GM21528 (cell line): Measurements from ENCODE around the gene TMEM181.

ENCODE experiments used
- ATAC-seq: cut with Tn5 transposase; IDR thresholded peaks from one replicate; pipeline ENCODE4 v1.9.1; 2021; ENCODE audit warnings: mild to moderate bottlenecking, moderate library complexity; ENCODE audit not compliant: unreplicated experiment, low FRiP score

TMEM181 gene

DNA sequence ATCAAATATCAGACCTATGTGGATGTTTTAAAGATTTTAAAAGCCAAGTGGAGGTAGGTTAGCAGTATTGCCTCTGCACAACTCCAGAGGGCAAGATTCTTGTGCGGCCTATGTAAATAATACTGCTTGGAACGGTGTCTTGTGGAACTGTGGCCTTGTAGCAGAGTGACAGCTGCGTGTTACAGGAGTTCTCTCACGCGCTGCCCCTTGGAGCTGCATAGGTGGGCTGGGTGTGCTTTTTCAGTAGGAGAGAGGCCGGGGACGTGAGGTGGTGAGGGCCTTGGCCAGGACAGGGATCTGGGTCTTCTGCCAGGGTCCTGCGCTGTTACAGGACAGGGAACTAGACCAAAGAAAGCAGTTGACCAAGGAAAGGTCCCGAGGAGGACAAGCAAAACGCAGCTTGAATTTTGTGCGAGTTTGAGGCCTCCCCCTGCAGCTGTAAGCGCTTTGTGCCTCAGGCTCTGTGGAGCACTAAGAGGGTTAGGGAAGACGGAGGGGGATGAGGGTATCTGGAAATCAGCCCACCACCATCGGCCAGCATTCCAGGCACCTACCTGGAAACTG lies 1.5 kb downstream of the TMEM181 start:
- no peak for ATAC-seq

DNA sequence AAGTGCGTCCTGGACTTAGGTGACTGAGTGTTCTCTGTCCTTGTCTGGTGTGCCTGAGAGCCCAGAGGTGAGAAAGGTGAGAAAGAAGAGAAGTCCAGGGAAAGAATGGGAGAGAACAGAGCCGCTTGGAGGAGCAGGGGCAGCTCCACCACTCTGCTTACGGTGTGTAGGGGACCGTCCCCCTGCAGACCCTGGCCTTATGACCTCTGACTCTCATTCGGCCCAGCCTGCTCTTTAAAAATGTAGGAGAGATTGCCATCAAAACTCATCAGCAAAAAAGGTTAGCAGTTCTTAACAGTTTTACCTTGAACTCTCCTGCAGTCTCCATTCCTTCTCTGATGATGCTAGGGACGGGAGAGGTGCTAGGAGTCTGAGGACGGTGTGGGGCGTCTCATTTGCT lies 2.0 kb downstream of the TMEM181 start:
- ATAC-seq: no peak

DNA sequence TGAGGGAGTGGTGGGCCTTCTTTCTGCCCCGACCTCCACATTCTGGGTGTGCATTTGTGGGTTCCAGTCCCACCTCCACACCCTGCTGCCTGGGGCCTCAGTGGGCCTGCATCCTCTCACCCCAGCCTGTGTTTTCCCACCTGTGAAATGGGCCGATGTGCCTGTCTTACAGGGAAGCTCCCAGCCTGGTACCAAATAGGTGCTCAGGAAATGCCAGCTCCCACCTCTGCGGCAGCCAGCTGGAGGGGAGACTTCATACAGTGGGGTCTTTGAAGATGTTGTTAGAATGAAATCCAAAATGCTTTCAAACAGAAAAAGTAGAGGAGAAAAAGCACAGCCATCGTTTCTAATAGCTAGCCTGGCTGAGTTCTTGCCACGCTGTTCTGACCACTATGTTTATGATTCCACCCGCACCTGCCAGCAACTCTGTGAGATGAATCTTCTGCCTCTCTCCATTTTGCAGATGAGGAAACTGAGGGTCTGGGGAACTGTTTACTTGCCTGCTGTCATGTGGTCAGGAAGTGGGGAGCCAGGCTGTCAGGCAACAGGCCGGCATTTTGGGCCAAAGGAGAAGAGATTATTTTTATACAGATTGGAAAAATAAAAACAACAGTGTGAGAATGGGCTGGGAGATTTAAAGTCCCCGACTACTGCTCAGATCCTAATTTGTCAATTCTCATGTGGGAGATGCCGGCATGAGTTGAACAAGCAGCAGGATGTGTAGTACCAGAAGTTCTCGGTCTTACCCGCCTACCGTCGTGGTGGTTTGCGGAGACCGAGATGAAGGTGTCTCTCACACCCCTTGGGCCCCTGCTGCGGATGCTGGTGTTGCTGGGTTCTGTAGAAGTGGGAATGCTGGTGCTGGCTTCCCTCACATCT lies 4.6 kb downstream of the TMEM181 start:
- no peak for ATAC-seq

DNA sequence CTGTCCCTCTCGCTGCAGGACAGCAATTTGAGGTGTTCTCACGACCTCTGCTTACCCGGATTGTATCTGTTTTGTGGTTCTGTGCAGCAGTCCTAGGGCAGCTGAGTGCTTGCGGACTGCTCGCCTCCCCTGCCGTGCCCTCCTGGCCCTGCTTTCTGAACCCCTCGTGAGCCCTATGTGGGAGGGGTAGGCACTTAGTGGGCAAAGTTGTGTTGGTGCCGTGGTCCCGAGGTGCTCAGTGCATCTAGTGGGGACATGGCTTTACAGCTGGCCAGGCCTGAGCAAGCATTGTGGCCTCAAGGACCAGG lies 5.2 kb downstream of the TMEM181 start:
- ATAC-seq: no peak

DNA sequence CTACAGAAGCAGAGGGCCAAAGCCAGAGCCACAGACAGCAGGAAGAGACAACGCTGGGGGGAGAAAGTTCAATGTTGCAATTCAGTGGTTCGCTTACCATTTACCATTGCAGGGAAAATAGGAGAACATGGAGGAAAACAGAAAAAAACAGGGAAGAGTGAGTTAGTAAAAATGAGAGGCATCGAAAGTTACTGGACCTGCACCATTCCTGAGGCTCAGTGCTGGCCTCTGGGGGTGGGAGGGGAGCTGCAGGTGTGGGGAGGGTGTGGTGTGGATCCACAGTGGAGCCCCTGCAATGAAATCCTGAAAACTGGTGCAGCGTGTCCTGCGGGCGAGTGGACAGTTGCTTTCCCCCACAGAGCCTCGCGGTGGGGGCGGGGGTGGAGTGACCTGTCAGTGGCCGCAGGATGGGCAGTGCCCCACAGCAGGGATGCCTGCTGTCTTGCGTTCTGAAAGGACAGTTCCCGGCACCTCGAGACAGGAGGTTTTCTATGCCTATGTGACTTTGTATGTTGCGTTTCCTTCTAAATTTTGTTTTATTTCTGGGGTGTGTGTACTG lies 5.7 kb downstream of the TMEM181 start:
- no peak for ATAC-seq

DNA sequence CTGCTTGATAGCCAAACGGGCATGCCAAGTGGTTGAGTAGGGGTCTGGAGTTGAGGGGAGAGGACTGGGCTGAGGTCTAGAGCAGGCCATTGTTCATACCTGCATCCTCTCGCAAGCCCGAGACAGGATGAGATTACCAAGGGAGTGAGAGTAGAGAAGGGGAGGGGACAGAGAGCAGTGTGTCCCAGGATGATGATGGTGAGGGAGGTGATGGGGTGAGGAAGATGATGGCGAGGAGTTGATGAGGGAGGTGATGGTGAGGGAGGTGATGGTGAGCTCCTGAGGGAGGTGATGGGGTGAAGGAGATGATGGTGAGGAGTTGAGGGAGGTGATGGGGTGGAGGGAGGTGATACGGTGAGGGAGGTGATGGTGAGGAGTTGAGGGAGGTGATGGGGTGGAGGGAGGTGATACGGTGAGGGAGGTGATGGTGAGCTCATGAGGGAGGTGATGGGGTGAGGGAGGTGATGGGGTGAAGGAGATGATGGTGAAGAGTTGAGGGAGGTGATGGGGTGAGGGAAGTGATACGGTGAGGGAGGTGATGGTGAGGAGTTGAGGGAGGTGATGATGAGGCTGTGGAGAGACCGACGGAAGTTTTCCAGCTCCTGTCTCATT lies 6.4 kb downstream of the TMEM181 start:
- no peak for ATAC-seq

DNA sequence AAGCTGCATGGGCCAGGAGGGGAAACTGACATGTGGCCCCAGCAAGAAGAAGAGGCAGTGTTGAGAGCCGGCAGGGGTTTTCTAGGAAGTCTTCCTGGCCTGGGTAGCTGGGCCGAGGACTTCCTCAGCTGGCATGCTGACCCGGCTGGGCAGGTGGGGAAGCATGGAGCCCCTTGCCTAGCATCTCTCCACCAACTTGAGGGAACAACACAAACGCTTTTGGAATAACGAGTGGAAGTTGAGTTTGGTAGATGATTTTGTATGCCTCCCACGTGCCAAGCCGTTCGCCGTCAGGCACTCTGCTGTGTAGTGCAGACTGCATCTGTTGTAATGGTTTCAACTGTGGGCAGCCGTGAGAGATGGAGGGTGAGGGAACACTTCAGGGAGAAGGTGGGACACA lies 7.3 kb downstream of the TMEM181 start:
- no peak for ATAC-seq

DNA sequence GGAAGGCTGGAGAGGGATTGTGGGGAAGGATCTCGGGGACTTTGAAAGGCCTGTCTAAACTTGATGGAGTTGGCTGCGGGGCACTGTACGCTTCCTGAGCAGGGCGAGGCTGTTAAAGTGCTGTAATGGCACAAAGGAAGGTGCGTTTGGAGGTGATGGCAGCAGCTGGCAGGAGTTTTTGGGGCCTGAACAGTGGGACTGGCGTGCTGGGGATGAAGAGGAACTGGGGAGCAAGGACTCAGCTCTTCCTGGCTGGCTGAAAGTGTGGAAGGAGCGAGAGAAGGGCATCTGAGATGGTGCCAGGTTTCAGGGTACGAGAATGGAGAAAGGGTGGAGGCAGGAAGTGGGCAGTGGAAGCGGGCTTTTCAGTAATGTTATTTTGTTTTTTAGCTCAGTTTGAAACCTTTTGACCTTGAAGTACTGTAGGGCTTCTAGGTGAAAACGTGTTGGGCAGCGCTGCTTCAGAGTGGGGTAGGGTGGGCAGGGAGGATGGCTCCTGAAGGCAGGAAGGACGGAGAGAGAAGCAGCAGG lies 8.0 kb downstream of the TMEM181 start:
- no peak for ATAC-seq

DNA sequence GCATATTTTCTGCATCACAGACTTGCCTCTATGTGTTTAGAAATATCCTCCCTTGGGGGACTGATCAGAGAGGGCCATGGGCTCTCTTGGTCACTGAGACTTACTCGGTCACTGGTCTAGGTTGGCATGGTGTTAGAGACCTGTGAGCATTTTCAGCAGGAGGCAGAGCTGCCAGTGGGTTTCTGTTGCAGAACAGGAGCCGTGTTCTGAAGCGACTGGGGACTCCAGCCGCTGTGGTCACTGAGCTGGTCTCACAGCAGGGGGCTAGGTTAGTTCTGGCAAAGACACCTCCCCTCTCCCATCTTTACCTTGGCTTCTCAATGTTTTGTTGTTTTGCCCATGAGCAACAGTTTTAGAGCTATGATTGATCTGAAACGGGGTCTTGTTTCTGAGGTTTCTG lies 8.7 kb downstream of the TMEM181 start:
- no peak for ATAC-seq

DNA sequence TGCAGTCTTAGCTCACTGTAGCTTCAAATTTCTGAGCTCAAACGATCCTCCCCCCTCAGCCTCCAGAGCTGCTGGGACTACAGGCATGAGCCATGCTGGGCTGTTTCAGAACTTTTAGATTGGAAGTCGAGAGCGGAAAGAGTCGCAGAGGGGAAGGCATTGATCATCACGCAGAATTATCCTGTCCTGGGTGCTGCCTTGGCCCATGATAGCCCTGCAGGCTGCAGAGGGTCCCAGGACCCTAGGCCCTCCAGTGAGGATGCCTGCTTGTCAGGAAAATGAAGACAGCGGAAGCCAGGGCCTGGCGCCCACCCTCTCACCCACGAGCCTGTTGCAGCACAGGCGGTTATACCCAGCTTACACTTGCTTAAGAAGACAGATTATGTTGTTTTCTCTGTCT lies 9.1 kb downstream of the TMEM181 start:
- no peak for ATAC-seq

DNA sequence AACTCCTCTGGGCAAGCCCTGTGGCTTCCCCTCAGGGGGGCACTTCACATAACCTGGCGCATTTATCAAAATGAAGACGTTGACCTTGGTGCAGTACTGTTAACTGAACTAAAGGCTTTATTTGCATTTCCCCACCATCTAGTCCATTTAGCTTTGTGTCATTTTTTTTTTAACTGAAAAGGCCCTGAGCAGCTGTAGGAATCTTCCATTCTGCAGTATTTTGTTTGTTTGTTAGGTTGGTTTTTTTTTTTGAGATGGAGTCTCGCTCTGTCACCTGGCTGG lies 10.7 kb downstream of the TMEM181 start:
- ATAC-seq: no peak

DNA sequence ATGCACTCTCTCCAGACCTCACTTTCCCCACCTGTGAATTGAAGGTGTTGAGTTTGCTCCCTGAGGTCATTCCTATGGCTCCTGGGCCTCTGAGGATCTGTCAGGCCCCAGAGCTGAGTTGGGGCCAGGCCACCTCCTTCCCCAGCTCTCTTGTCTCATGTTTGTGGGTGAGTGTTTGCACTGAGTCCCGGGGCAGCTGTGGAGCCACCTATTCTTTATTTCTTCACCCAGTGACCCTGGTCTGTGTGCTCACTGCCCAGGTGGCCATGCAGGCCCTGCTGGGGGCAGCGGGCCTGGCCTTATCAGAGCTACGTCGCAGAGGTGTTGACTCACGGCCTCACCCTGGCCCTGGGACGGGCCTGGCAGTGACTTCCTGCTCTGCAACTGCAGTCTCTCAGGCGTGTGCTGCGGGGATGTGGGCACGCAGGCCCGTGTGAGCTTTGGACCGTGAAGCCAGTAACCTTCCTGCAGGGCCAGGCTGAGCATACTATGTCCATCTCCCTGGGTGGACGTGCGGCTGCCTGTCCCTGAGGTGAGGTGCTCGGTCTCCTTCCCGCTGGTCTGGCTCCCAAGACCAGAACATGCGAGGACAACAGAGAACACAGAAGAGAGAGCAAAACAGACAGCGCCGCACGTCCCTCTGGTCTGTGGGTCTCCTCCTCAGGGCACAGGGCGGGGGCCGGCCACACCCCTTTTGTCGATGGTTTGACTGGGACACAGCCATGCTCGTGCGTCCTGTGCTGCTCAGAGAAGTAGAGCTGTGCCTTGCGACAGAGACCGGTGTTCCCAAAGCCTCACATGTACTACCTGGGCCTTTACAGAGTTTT lies 12.1 kb downstream of the TMEM181 start:
- no peak for ATAC-seq

DNA sequence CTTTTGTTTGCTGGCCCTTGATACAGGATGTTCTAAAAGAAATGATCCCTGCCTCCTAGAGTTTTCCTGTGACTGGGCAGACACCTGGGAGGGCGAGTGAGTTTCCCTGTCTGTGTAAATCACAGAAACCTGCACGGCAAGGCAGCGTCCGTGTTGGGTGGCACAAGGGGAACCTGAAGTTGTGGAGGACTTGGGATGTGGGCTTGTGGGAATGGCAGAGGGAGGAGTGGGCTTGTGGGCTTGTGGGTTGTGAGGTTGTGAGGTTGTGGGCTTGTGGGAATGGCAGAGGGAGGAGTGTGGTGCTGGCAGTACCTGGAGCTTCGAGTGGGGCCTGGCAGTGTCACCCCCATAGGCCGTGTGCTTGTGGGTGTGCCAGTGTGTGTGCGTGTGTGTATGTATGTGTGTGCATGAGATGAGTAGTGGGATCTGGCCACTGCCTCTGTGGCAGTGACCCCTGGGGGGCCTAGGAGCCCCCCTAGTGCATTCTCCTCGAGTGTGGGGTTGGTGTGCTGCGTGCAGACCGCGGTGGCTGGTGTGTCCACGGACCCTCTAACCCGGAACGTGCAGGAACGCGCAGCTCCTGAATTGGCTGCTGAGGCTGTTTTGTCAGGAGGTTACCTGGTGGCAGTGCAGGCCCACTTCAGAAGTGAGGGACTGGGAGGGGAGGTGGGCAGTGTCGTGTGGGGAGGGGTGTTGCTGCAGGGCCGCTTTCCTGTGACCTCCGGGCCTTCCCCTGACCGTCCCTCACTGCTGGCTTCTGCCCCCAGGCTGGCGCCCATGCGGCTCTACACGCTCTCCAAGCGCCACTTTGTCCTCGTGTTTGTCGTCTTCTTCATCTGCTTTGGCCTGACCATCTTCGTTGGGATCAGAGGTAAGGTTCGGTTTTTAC lies 13.0 kb downstream of the TMEM181 start:
- no peak for ATAC-seq

DNA sequence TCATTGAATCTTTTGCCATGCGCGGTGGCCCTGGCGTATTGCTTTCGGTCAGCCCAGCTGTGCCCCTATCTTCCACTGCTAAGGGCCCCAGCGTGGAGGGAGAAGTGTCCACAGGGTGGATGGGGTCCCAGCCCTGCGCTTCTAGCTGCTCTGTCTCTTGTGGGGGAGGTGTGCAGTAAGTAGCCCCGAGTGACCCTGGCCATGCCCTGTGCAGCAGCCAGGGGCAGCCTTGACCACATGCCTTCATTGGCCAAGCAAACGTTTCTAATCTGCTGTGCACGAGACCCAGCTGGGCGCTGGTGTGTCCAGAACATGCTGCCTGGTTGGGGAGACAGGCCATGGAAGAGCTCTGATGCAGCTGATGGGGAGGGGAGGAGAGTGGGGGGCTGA lies 13.6 kb downstream of the TMEM181 start:
- ATAC-seq: no peak

DNA sequence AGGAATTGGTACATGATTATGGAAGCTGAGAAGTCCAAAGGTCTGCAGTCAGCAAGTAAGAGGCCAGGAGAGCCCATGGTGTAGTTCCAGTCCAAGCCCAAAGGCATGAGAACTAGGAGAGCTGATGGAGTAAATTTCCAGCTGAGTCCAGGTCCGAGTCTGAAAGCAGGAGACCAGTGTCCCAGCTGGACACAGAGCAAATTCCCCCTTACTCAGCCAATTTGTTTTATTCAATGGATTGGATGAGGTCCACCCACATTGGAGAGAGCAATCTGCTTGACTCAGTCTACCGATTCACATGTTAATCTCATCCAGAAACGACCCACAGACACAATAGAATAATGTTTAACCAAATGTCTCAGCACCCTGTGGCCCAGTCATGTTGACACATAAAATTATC lies 14.9 kb downstream of the TMEM181 start:
- ATAC-seq: no peak

DNA sequence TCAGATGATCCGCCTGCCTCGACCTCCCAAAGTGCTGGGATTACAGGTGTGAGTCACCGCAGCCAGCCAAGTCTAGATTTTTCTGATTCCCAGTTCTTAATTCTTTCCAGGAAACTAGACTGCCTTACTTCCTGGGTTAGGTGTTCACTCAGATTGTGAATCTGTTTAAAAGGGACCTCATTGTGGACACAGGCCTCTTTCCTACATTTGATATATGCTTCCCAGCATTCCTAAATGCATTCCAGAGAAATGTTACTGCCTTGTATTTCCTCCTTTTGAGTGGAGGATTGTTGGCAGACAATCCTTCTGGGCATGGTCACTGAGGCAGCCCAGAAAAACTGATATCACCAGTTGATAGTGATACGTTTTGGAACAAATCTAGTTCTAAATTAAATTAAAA lies 15.7 kb downstream of the TMEM181 start:
- ATAC-seq: no peak

DNA sequence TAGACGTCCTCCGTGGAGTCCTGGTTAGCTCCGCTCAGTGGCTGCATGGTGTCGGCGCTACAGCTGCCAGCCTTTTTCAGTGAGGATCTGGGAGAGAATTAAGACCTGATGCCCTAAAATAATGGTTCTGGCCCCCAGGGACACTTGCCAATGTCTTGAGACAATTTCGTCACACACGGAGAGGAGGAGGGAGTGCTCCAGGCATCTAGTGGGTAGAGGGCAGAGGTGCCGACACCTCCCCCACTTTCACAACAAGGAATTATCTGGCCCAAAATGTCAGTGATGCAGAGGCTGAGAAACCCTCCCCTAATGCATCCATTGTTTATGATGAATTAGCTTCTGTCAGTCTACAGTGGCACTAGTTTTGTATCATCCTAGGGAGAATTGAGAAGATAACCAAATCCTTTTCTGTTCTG lies 24.4 kb downstream of the TMEM181 start:
- ATAC-seq: no peak

DNA sequence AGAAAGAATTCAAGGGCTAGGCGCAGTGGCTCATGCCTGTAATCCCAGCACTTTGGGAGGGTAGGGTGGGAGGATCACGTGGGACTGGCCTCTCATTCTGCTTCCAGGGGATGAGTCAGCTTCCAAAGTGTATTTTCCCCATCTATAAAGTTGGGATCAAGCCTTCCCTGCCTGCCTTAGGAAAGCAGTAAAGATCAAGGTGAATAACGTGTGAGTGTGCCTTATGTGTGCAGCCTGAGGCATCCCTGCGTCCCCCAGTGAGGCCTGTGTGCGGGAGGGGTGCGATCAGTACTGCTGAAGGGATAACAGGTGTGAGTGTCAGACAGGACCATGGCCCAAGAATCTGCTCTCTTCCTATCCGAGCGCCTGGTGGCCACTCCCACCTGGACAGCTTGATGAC lies 26.8 kb downstream of the TMEM181 start:
- ATAC-seq: no peak

DNA sequence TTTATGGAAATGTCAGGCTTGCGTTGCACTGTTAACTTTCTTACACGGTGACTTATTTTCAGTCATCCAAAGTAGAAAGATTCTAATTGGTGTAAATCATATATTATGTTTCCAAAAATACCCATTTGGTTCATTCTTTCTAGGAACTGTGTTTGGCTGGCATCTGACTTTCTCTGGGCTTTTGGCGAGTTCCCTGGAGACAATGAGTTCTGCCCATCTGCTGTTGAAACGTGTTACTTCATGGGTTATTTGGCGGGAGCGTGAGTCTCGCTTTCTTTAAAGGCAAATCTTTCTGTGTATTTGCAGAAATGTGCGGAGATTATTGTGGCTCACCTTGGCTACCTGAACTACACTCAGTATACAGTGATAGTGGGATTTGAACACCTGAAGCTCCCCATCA lies 29.5 kb downstream of the TMEM181 start:
- ATAC-seq: no peak
